ENCODE measurements around the gene ZNF669.

The ZNF669 gene

GRCh38 chr1:247060771-247061170 lies 43.4 kb downstream of the ZNF669 start:
- TF ChIP-seq CTCF (IDR thresholded peaks at IDR 0.05; ENCODE audit: control insufficient read depth, extremely low read depth, insufficient read depth) = no peak
- no peak overlapping the region for H3K4me3 ChIP-seq (ENCODE audit: low read depth, low read length)
- DNase-seq (ENCODE audit: low read depth) = no peak

- DNase-seq (ENCODE audit: low read depth) = no peak
- H3K4me3 ChIP-seq (ENCODE audit: low read depth, low read length) = no peak overlapping the region
- no peak for TF ChIP-seq CTCF (IDR thresholded peaks at IDR 0.05; ENCODE audit: control insufficient read depth, extremely low read depth, insufficient read depth)
These were observed 48.1 kb downstream of the ZNF669 start for GRCh38 chr1:247056071-247056470.

DNA sequence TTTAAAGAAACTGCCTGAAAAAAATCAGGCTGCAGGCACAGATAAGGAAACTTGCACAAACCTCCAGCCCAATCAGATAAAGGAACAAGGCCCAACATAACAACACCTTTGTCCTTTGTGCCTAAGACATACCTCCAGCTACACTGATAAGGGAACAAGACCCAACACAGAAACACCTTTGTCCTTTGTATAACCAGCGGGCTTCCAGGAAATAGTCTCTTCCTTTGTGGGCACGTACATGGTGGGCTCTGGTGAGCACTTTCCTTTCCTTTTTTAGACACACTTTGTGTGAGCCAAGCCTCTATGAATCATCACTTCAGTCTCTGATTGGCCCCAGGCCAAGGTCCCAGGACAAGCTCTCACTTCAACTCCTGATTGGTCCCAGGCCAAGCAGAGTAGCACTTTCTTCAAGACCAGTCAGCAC lies 49.2 kb downstream of the ZNF669 start:
- no peak for DNase-seq (ENCODE audit: low read depth)
- H3K4me3 ChIP-seq (ENCODE audit: low read depth, low read length) = no peak overlapping the region
- TF ChIP-seq CTCF (IDR thresholded peaks at IDR 0.05; ENCODE audit: control insufficient read depth, extremely low read depth, insufficient read depth) = no peak

Measured in LNCaP clone FGC (cell line).